IMR-90 (cell line): ENCODE results near the gene COL17A1. TPM values are rescaled to one million over a fixed set of nuclear protein-coding genes. Genes with fewer than 3 reads are reported as not detected.

Source experiments
- ATAC-seq: fragments of 200-7000 bp; cut with Tn5 transposase; 2 replicates; pipeline ENCODE4 v1.9.1; 2020; ENCODE audit warnings: low read depth, mild to moderate bottlenecking, moderate library complexity
- BruUV-seq: library from RNA; stranded (reverse); fragments of 400-500 nt; replicated peaks from 2 replicates; lab custom pipeline; 2021; lab: Mats Ljungman, UMichigan
- CTCF ChIA-PET: fragments of 300-600 bp; formaldehyde crosslinking; extraction: SDS; loops from one replicate; lab custom pipeline; 2021; ENCODE audit warnings: antibody characterized with exemption; lab: Yijun Ruan, JAX
- POLR2A ChIA-PET: fragments of 300-600 bp; sonication (Branson Sonifier 250); formaldehyde crosslinking; loops from one replicate; lab custom pipeline; 2022; ENCODE audit warnings: antibody characterized with exemption; ENCODE audit not compliant: unreplicated experiment; lab: Charles Lee
- DNase-seq: peaks from one replicate; pipeline ENCODE4 v3.0.0; 2013
- H2AFZ ChIP-seq: replicated peaks from 2 replicates; pipeline ENCODE3; 2013; ENCODE audit warnings: low read length, mild to moderate bottlenecking; ENCODE audit not compliant: poor library complexity
- H2AK5ac ChIP-seq: 2 replicates; pipeline ENCODE4 v1.6.1; 2013; ENCODE audit warnings: low read depth, low read length, inconsistent platforms
- H2AK9ac ChIP-seq: replicated peaks from 2 replicates; pipeline ENCODE3; 2013; ENCODE audit warnings: mild to moderate bottlenecking, low read depth, low read length, moderate library complexity; ENCODE audit not compliant: poor library complexity
- H2BK120ac ChIP-seq: 2 replicates; pipeline ENCODE4 v1.6.1; 2013; ENCODE audit warnings: low read depth, low read length, inconsistent platforms
- H2BK15ac ChIP-seq: 3 replicates; pipeline ENCODE4 v1.6.1; 2013; ENCODE audit warnings: low read depth, low read length, inconsistent platforms
- H2BK20ac ChIP-seq: 2 replicates; pipeline ENCODE4 v1.6.1; 2013; ENCODE audit warnings: low read depth, mild to moderate bottlenecking, inconsistent platforms, low read length, moderate library complexity
- H2BK5ac ChIP-seq: 2 replicates; pipeline ENCODE4 v1.6.1; 2013; ENCODE audit warnings: mild to moderate bottlenecking, low read depth, low read length, inconsistent platforms; ENCODE audit not compliant: poor library complexity, severe bottlenecking
- H3K14ac ChIP-seq: replicated peaks from 2 replicates; pipeline ENCODE4 v1.6.1; 2013; ENCODE audit warnings: low read depth, low read length, inconsistent platforms
- H3K18ac ChIP-seq: 2 replicates; pipeline ENCODE4 v1.6.1; 2013; ENCODE audit warnings: low read depth, low read length, control low read depth
- H3K23ac ChIP-seq: 2 replicates; pipeline ENCODE4 v1.6.1; 2013; ENCODE audit warnings: low read depth, low read length, inconsistent platforms
- H3K27ac ChIP-seq: 2 replicates; pipeline ENCODE4 v1.5.1; 2013; ENCODE audit warnings: mild to moderate bottlenecking, control low read depth, low read length; ENCODE audit not compliant: insufficient read depth
- H3K27me3 ChIP-seq: 2 replicates; pipeline ENCODE4 v1.6.1; 2013; ENCODE audit warnings: low read length; ENCODE audit not compliant: control insufficient read depth, insufficient read depth
- H3K36me3 ChIP-seq: 2 replicates; pipeline ENCODE4 v1.6.1; 2013; ENCODE audit warnings: low read length, mixed read lengths; ENCODE audit not compliant: control insufficient read depth, insufficient read depth
- H3K4ac ChIP-seq: 2 replicates; pipeline ENCODE4 v1.6.1; 2013; ENCODE audit warnings: low read depth, low read length, inconsistent platforms
- H3K4me1 ChIP-seq: 2 replicates; pipeline ENCODE4 v1.6.1; 2013; ENCODE audit warnings: low read length, mixed read lengths; ENCODE audit not compliant: control insufficient read depth, insufficient read depth
- H3K4me2 ChIP-seq: 2 replicates; pipeline ENCODE4 v1.6.1; 2013; ENCODE audit warnings: low read depth, mild to moderate bottlenecking, control low read depth, low read length, moderate library complexity
- H3K4me3 ChIP-seq: 2 replicates; pipeline ENCODE4 v1.5.1; 2013; ENCODE audit warnings: low read depth, mild to moderate bottlenecking, control low read depth, low read length, moderate library complexity; ENCODE audit not compliant: insufficient read depth
- H3K56ac ChIP-seq: 2 replicates; pipeline ENCODE4 v1.6.1; 2013; ENCODE audit warnings: low read length, inconsistent platforms; ENCODE audit not compliant: insufficient read depth; ENCODE audit errors: extremely low read depth
- H3K79me1 ChIP-seq, 2 experiments: 2 replicates each; pipeline ENCODE4 v1.6.1; 2013; ENCODE audit warnings: low read length in 2 of 2, inconsistent platforms in 1 of 2, low read depth in 1 of 2
- H3K9ac ChIP-seq: 2 replicates; pipeline ENCODE4 v1.6.1; 2013; ENCODE audit warnings: low read depth, low read length, control low read depth
- H3K9me1 ChIP-seq: 2 replicates; pipeline ENCODE4 v1.6.1; 2013; ENCODE audit warnings: low read length, inconsistent platforms; ENCODE audit not compliant: insufficient read depth
- H3K9me3 ChIP-seq: 2 replicates; pipeline ENCODE4 v1.6.1; 2013; ENCODE audit warnings: low read length; ENCODE audit not compliant: control insufficient read depth, insufficient read depth
- H4K20me1 ChIP-seq: 2 replicates; pipeline ENCODE4 v1.6.1; 2013; ENCODE audit warnings: low read length, inconsistent platforms; ENCODE audit not compliant: insufficient read depth
- H4K5ac ChIP-seq: 2 replicates; pipeline ENCODE4 v1.6.1; 2013; ENCODE audit warnings: mild to moderate bottlenecking, low read depth, low read length, control low read depth
- H4K8ac ChIP-seq, 2 experiments: 2 replicates each; pipeline ENCODE4 v1.6.1; 2013; ENCODE audit warnings: low read depth in 2 of 2, low read length in 2 of 2, control low read depth in 1 of 2, inconsistent platforms in 1 of 2
- H4K91ac ChIP-seq: 2 replicates; pipeline ENCODE4 v1.6.1; 2013; ENCODE audit warnings: low read depth, low read length, inconsistent platforms; ENCODE audit not compliant: insufficient read depth
- MAFK ChIP-seq: IDR thresholded peaks from 2 replicates; pipeline ENCODE4 v1.6.1; 2012; ENCODE audit warnings: low read depth, low read length, improper control_type of control experiment
- MXI1 ChIP-seq: IDR thresholded peaks from 2 replicates; pipeline ENCODE4 v1.6.1; 2012; ENCODE audit warnings: low read depth, mild to moderate bottlenecking, low read length, moderate library complexity, borderline replicate concordance
- POLR2A ChIP-seq: IDR thresholded peaks from 2 replicates; pipeline ENCODE4 v1.6.1; 2012; ENCODE audit warnings: mild to moderate bottlenecking, low read depth, low read length
- RAD21 ChIP-seq: IDR thresholded peaks from 2 replicates; pipeline ENCODE4 v1.6.1; 2012; ENCODE audit warnings: low read length, improper control_type of control experiment
- WGBS, 2 experiments: methylation state at CpG; one replicate each; pipeline versions ENCODE4 v1.1.5 to v1.1.7; 2013; ENCODE audit warnings: missing lambda C conversion rate in 2 of 2; ENCODE audit not compliant: insufficient read length in 1 of 2; ENCODE audit errors: extremely low coverage in 2 of 2; 5-methylcytosine and 5-hydroxymethylcytosine counted together
- dilution Hi-C: fragments of 300-500 bp; cut with HindIII; formaldehyde crosslinking; loops from one replicate; pipeline ENCODE4 v1.14.3; 2018; ENCODE audit warnings: low sequenced_read_pairs; ENCODE audit not compliant: unreplicated experiment
- in situ Hi-C: fragments of 300-500 bp; cut with MboI; formaldehyde crosslinking; loops from 3 replicates; pipeline ENCODE4 v1.14.3; 2019; ENCODE audit warnings: low sequenced_read_pairs, inconsistent platforms, mixed read lengths
- intact Hi-C: fragments of 100-400 bp; cut with micrococcal nuclease; formaldehyde crosslinking; loops from 2 replicates; pipeline ENCODE4 v1.10.0; 2022
- microRNA-seq, 2 experiments: library from miRNA; stranded (forward) in 1 of 2; unstranded in 1 of 2; fragments of 10-50 nt in 1 of 2; fragments of <30 nt in 1 of 2; gene quantifications in 1 of 2; microRNA quantifications in 1 of 2; one replicate each; pipeline versions ENCODE3 to v1.1.0; 2013 to 2020; ENCODE audit not compliant: insufficient read depth in 1 of 2, insufficient read length in 1 of 2, unreplicated experiment in 1 of 2
- polyA plus RNA-seq, 3 experiments: library from polyadenylated mRNA; depleted of rRNA; stranded (reverse); fragments of >200 nt; gene quantifications; 2 replicates each; pipeline ENCODE4 v1.2.3, GENCODE V29; 2012; ENCODE audit warnings: low replicate concordance in 1 of 3
- total RNA-seq: library from RNA; depleted of rRNA; stranded (reverse); fragments of >200 nt; gene quantifications from 2 replicates; pipeline ENCODE4 v1.2.3, GENCODE V29; 2012; rRNA removed
- TF ChIP-seq, protein P1 (sequence below): conservative IDR thresholded peaks from 2 replicates; pipeline ENCODE4 v1.5.1; 2012; ENCODE audit warnings: mild to moderate bottlenecking, low read depth, low read length, improper control_type of control experiment

The COL17A1 gene
- total and polyA plus RNA-seq, 2 of the 4 experiments (the other 2 are of a cell fraction), result 0.14 to 0.18 TPM

GRCh38 chr10:103982639-103983038 is 103.0 kb downstream of the COL17A1 start:
- CTCF ChIA-PET, result no interaction called here
- intact Hi-C loops, result no loop called here
- no peak for DNase-seq

More at GRCh38 chr10:103982639-103983038, 103.0 kb downstream of the COL17A1 start:
- Histone ChIP-seq H3K14ac (no peak overlapping the region), H4K8ac (no peak overlapping the region), H3K27me3 (no peaks in the 10 kb centered on the region), H3K36me3 (no peaks in the 10 kb centered on the region), H2BK5ac (no peak overlapping the region), H3K9me1 (peaks cover 11% of the 10 kb centered on the region), H3K56ac (no peak overlapping the region), H2BK20ac (no peak overlapping the region), H3K79me1 (peaks cover 15 to 48% of the 10 kb centered on the region in 2 experiments), H4K5ac (no peak overlapping the region), H3K18ac (no peak overlapping the region), H2AK9ac (no peak overlapping the region), H3K23ac (no peak overlapping the region), H3K27ac (no peak overlapping the region), H4K91ac (no peak overlapping the region), H2AFZ (no peak overlapping the region), H2BK120ac (no peak overlapping the region), H3K9me3 (no peaks in the 10 kb centered on the region), H3K9ac (no peak overlapping the region), H3K4me3 (no peak overlapping the region), H3K4ac (no peak overlapping the region), H2AK5ac (no peak overlapping the region; the same call in 1 of the 2 replicates), H3K4me2 (no peak overlapping the region), H2BK15ac (no peak overlapping the region), H4K20me1 (peaks cover 23% of the 10 kb centered on the region), H3K4me1 (peaks cover 10% of the 10 kb centered on the region)
- no CpG with 5 or more reads among the region's 4 CpGs for WGBS, 2 experiments
- dilution Hi-C loops, result no loop called here
- BruUV-seq, result no TSS peak
- in situ Hi-C loops, result no loop called here
- ATAC-seq, result no peak
- TF ChIP-seq RAD21 (no peak), MAFK (no peak), POLR2A (no peak), MXI1 (no peak)
- TF ChIP-seq, protein P1, sequence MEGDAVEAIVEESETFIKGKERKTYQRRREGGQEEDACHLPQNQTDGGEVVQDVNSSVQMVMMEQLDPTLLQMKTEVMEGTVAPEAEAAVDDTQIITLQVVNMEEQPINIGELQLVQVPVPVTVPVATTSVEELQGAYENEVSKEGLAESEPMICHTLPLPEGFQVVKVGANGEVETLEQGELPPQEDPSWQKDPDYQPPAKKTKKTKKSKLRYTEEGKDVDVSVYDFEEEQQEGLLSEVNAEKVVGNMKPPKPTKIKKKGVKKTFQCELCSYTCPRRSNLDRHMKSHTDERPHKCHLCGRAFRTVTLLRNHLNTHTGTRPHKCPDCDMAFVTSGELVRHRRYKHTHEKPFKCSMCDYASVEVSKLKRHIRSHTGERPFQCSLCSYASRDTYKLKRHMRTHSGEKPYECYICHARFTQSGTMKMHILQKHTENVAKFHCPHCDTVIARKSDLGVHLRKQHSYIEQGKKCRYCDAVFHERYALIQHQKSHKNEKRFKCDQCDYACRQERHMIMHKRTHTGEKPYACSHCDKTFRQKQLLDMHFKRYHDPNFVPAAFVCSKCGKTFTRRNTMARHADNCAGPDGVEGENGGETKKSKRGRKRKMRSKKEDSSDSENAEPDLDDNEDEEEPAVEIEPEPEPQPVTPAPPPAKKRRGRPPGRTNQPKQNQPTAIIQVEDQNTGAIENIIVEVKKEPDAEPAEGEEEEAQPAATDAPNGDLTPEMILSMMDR, result 0 out of 2 replicates have a peak, but pooled peaks have one; percentile 10
- POLR2A ChIA-PET, result interaction anchor here (1.2 kb wide), 1 partner anchor 140 kb away, joined by 3 read pairs; no protein-coding TSS in a partner anchor

Small RNAs within 50 kb of the gene (microRNA-seq; reads per million reads assigned to microRNA genes)
- not detected for gene MIR936 (ENCODE audit: unreplicated experiment)

Other genes with a start within 250 kb of the COL17A1 start
- gene SH3PXD2A, start 230.3 kb downstream of the COL17A1 start, total RNA-seq, result 6.3 and 6.7 TPM in 2 replicates
- 23.0 and 26.3 TPM in 2 replicates for gene SH3PXD2A, start 230.3 kb downstream of the COL17A1 start, polyA plus RNA-seq (2012; rRNA removed)
- gene STN1, start 167.7 kb downstream of the COL17A1 start, total RNA-seq, result 28.6 and 32.3 TPM in 2 replicates
- gene STN1, start 167.7 kb downstream of the COL17A1 start, polyA plus RNA-seq (2012; rRNA removed), result 14.3 and 17.8 TPM in 2 replicates
- gene SLK, start 118.7 kb downstream of the COL17A1 start, total RNA-seq, result 21.5 and 54.2 TPM in 2 replicates
- 6.0 and 8.1 TPM in 2 replicates for gene SLK, start 118.7 kb downstream of the COL17A1 start, polyA plus RNA-seq (2012; rRNA removed)
- 1.6 and 5.6 TPM in 2 replicates for gene SFR1, start 36.3 kb upstream of the COL17A1 start, total RNA-seq
- 2.0 and 2.3 TPM in 2 replicates for gene SFR1, start 36.3 kb upstream of the COL17A1 start, polyA plus RNA-seq (2012; rRNA removed)
- under 0.01 TPM in 1 of 2 replicates, not detected in the other for gene CFAP43, start 146.5 kb upstream of the COL17A1 start, total RNA-seq
- 0.05 and 0.07 TPM in 2 replicates for gene CFAP43, start 146.5 kb upstream of the COL17A1 start, polyA plus RNA-seq (2012; rRNA removed)
- 258 and 330 TPM in 2 replicates for gene GSTO1, start 169.0 kb upstream of the COL17A1 start, total RNA-seq
- gene GSTO1, start 169.0 kb upstream of the COL17A1 start, polyA plus RNA-seq (2012; rRNA removed), result 186 and 189 TPM in 2 replicates
- gene GSTO2, start 183.3 kb upstream of the COL17A1 start, total RNA-seq, result 1.9 and 2.3 TPM in 2 replicates
- gene GSTO2, start 183.3 kb upstream of the COL17A1 start, polyA plus RNA-seq (2012; rRNA removed), result 1.1 and 1.4 TPM in 2 replicates